ENCODE results near the gene RLIM. TPM values are rescaled to one million over a fixed set of nuclear protein-coding genes. Genes with fewer than 3 reads are reported as not detected.

RLIM gene
- polyA plus RNA-seq, 1 of the 3 experiments (the other 2 are of a cell fraction), result 4.9 TPM

GRCh38 chrX:74613370-74614092 lies 893 bp downstream of the RLIM start:
- Histone ChIP-seq H3K9ac (peak overlapping the region; percentile 98), H3K9me3 (no peaks in the 10 kb centered on the region), H3K4me2 (peak overlapping the region; percentile 75), H3K36me3 (replicated peaks in 1 of 2; ENCODE audit: control insufficient read depth in 1 of 2, insufficient read depth in 2 of 2, low read length in 1 of 2) (peaks cover 12 to 15% of the 10 kb centered on the region in 2 experiments), H3K27ac (ENCODE audit: low read depth in 2 of 2, low read length in 1 of 2) (peak overlapping the region; percentile 81 to 96), H4K20me1 (ENCODE audit: insufficient read depth) (peaks cover 28% of the 10 kb centered on the region), H3K27me3 (ENCODE audit: insufficient read depth) (no peaks in the 10 kb centered on the region), H3K4me3 (ENCODE audit: low read depth in 2 of 2, low read length in 1 of 2) (peak overlapping the region; percentile 68 to 73), H3K9me2 (no peaks in the 10 kb centered on the region), H2AFZ (ENCODE audit: low read depth) (no peak overlapping the region), H3F3A (replicated peaks; ENCODE audit: insufficient read depth) (peaks cover 2% of the 10 kb centered on the region), H3K79me2 (ENCODE audit: insufficient read depth) (peaks cover 57% of the 10 kb centered on the region), H3K4me1 (ENCODE audit: control insufficient read depth in 1 of 2, insufficient read depth in 2 of 2, low read depth in 1 of 2, low read length in 1 of 2) (no peaks in the 10 kb centered on the region; a peak in 1 of 4 replicates)
- DNase-seq, result peak; percentile 26
- WGBS (ENCODE audit: low lambda C conversion rate), result 1% methylated on average over 11 of the region's 15 CpGs
- CTCF ChIA-PET, result interaction anchor here (0.7 kb wide), 1 partner anchor 508 kb away, joined by 3 read pairs; no protein-coding TSS in a partner anchor
- TF ChIP-seq YY1 (IDR thresholded peaks at IDR 0.05; ENCODE audit: low read depth) (peak; percentile 41; the same call in 1 of the 2 replicates), JUND (IDR thresholded peaks at IDR 0.05) (no peak)
- POLR2A ChIA-PET, result interaction anchor here (1.1 kb wide), 1 partner anchor 91 kb away, joined by 3 read pairs; no protein-coding TSS in a partner anchor

- Histone ChIP-seq H4K20me1 (ENCODE audit: insufficient read depth) (peaks cover 75% of the 10 kb centered on the region), H3K79me2 (ENCODE audit: insufficient read depth) (peaks cover 98% of the 10 kb centered on the region), H3K9ac (no peak overlapping the region), H3K27me3 (ENCODE audit: insufficient read depth) (no peaks in the 10 kb centered on the region), H3K9me2 (no peaks in the 10 kb centered on the region), H3K27ac (ENCODE audit: low read depth in 2 of 2, low read length in 1 of 2) (no peak overlapping the region), H3K9me3 (no peaks in the 10 kb centered on the region), H3F3A (replicated peaks; ENCODE audit: insufficient read depth) (no peaks in the 10 kb centered on the region), H3K36me3 (replicated peaks in 1 of 2; ENCODE audit: control insufficient read depth in 1 of 2, insufficient read depth in 2 of 2, low read length in 1 of 2) (peaks cover 15 to 19% of the 10 kb centered on the region in 2 experiments), H3K4me1 (ENCODE audit: control insufficient read depth in 1 of 2, insufficient read depth in 2 of 2, low read depth in 1 of 2, low read length in 1 of 2) (no peaks in the 10 kb centered on the region; a peak in 1 of 4 replicates), H2AFZ (ENCODE audit: low read depth) (no peak overlapping the region), H3K4me2 (no peak overlapping the region), H3K4me3 (ENCODE audit: low read depth in 2 of 2, low read length in 1 of 2) (no peak overlapping the region)
- ChIA-PET CTCF (interaction anchor here (0.8 kb wide), 1 partner anchor 8 kb away, joined by 3 read pairs; no protein-coding TSS in a partner anchor), POLR2A (no interaction called here)
- TF ChIP-seq TAF1 (IDR thresholded peaks at IDR 0.05; ENCODE audit: borderline replicate concordance, low read depth, low read length) (no peak), RCOR1 (IDR thresholded peaks at IDR 0.05; ENCODE audit: low read length) (no peak), ELF1 (IDR thresholded peaks at IDR 0.05) (no peak), SIN3A (IDR thresholded peaks at IDR 0.05; ENCODE audit: borderline replicate concordance, low read depth, low read length) (no peak), GATA2 (CRISPR knock-in tag; IDR thresholded peaks at IDR 0.05) (no peak), MAX (IDR thresholded peaks at IDR 0.05; ENCODE audit: low read depth) (no peak), FOXJ3 (CRISPR knock-in tag; IDR thresholded peaks at IDR 0.05) (no peak), GABPA (IDR thresholded peaks at IDR 0.05; ENCODE audit: low read depth) (no peak), TCF12 (IDR thresholded peaks at IDR 0.05) (no peak), MEF2A (IDR thresholded peaks at IDR 0.05; ENCODE audit: borderline replicate concordance, low read depth) (no peak), POLR2AphosphoS5 (IDR thresholded peaks at IDR 0.05; ENCODE audit: low read depth, low read length) (no peak), PBX3 (IDR thresholded peaks at IDR 0.05) (no peak), RAD21 (IDR thresholded peaks at IDR 0.05; ENCODE audit: low read length) (no peak), TEAD4 (IDR thresholded peaks at IDR 0.05; ENCODE audit: borderline replicate concordance, insufficient read depth) (no peak), JUND (IDR thresholded peaks at IDR 0.05) (no peak), NFIC (IDR thresholded peaks at IDR 0.05; ENCODE audit: borderline replicate concordance) (no peak)
- WGBS (ENCODE audit: low lambda C conversion rate), result 66% methylated on average over 12 of the region's 12 CpGs
- no peak for DNase-seq
Measured at GRCh38 chrX:74606799-74607198, 7.6 kb downstream of the RLIM start.

Data from SK-N-SH (cell line).